BE2C (cell line): ENCODE measurements around the gene CHD6.

Experiments used
- DNase-seq: peaks from one replicate; pipeline ENCODE4 v3.0.0-alpha.2; 2020
- H3K27me3 ChIP-seq: fragments of 250-450 bp; sonication (Bioruptor Pico); 2 replicates; pipeline ENCODE4 v1.5.1; 2020; ENCODE audit warnings: mild to moderate bottlenecking
- H3K36me3 ChIP-seq: fragments of 250-450 bp; sonication (Bioruptor Pico); 2 replicates; pipeline ENCODE4 v1.5.1; 2020; ENCODE audit warnings: mild to moderate bottlenecking
- H3K4me1 ChIP-seq: fragments of 250-450 bp; sonication (Bioruptor Pico); 2 replicates; pipeline ENCODE4 v1.5.1; 2020
- H3K4me3 ChIP-seq: 2 replicates; pipeline ENCODE4 v1.5.1; 2011; ENCODE audit warnings: low read depth, low read length
- H3K9me3 ChIP-seq: fragments of 250-450 bp; sonication (Bioruptor Pico); 2 replicates; pipeline ENCODE4 v1.5.1; 2020
- CTCF ChIP-seq: IDR thresholded peaks from 2 replicates; pipeline ENCODE4 v1.5.1; 2012; ENCODE audit warnings: mild to moderate bottlenecking, low read depth, low read length

CHD6 gene

GRCh38 chr20:41424011-41424410, 194.2 kb downstream of the CHD6 start:
- Histone ChIP-seq H3K4me1 (no peaks in the 10 kb centered on the region), H3K9me3 (no peaks in the 10 kb centered on the region), H3K36me3 (peaks cover 60% of the 10 kb centered on the region), H3K4me3 (no peak overlapping the region), H3K27me3 (no peaks in the 10 kb centered on the region)
- no peak for DNase-seq
- no peak for TF ChIP-seq CTCF

- Histone ChIP-seq H3K9me3 (no peaks in the 10 kb centered on the region), H3K4me1 (no peaks in the 10 kb centered on the region), H3K4me3 (no peak overlapping the region), H3K36me3 (peaks cover 49% of the 10 kb centered on the region), H3K27me3 (no peaks in the 10 kb centered on the region)
- no peak for TF ChIP-seq CTCF
- DNase-seq = no peak
These were observed 195.2 kb downstream of the CHD6 start for GRCh38 chr20:41422953-41423352.

GRCh38 chr20:41418739-41419293, 199.4 kb downstream of the CHD6 start:
- TF ChIP-seq CTCF = no peak
- H3K27me3 ChIP-seq = no peaks in the 10 kb centered on the region
- no peak overlapping the region for H3K4me3 ChIP-seq
- no peaks in the 10 kb centered on the region for H3K9me3 ChIP-seq
- no peak for DNase-seq
- H3K4me1 ChIP-seq = no peaks in the 10 kb centered on the region
- H3K36me3 ChIP-seq = peaks cover 64% of the 10 kb centered on the region

- Histone ChIP-seq H3K4me1 (no peaks in the 10 kb centered on the region), H3K27me3 (no peaks in the 10 kb centered on the region), H3K4me3 (no peak overlapping the region), H3K36me3 (peaks cover 61% of the 10 kb centered on the region), H3K9me3 (no peaks in the 10 kb centered on the region)
- no peak for DNase-seq
- no peak for TF ChIP-seq CTCF
These were observed 200.1 kb downstream of the CHD6 start for GRCh38 chr20:41418031-41418430.

GRCh38 chr20:41415191-41415590, 203.0 kb downstream of the CHD6 start:
- Histone ChIP-seq H3K4me3 (no peak overlapping the region), H3K36me3 (peaks cover 63% of the 10 kb centered on the region), H3K4me1 (no peaks in the 10 kb centered on the region), H3K9me3 (no peaks in the 10 kb centered on the region), H3K27me3 (no peaks in the 10 kb centered on the region)
- TF ChIP-seq CTCF = no peak
- no peak for DNase-seq

GRCh38 chr20:41413169-41413568, 205.0 kb downstream of the CHD6 start:
- Histone ChIP-seq H3K36me3 (peaks cover 68% of the 10 kb centered on the region), H3K4me1 (peaks cover 7% of the 10 kb centered on the region), H3K9me3 (no peaks in the 10 kb centered on the region), H3K4me3 (no peak overlapping the region), H3K27me3 (no peaks in the 10 kb centered on the region)
- TF ChIP-seq CTCF = no peak
- DNase-seq = no peak
